GM21390 (cell line): ENCODE data around the gene RASAL1.
A peak's percentile ranks its signal among the peaks of the same experiment; 100 is the strongest.

ENCODE experiments used
- ATAC-seq: cut with Tn5 transposase; IDR thresholded peaks from one replicate; pipeline ENCODE4 v1.9.1; 2021; ENCODE audit not compliant: unreplicated experiment

The RASAL1 gene

DNA sequence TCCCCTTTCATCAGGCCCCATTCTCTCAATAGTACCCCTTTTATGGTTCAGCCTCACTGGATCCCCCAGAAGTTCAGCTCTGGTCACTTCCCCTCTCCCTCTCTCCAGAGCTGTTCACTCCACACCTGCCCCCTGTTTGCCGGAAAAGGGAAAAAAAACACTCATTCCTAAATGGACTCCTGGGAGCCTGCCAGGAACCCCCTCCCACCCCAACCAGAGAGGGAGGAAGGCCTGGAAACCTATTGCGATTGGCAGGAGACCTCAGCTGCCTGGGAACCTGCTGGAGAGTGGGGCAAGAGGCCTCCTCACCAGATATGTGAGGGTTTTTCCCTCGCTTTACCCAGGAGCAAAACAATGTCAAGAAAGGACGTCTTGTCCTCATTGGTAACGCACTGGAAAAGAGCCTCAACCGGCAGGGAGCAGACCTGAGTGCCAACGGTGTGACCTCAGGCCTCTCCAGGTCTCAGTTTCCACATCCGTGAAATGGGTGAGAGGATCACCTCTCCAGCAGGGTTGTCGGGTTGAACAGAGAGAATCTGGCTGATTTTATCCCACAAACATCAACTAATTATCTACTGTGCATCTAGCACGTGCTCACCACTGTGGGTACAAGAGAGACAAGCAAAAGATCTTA lies 74.4 kb downstream of the RASAL1 start:
- no peak for ATAC-seq

DNA sequence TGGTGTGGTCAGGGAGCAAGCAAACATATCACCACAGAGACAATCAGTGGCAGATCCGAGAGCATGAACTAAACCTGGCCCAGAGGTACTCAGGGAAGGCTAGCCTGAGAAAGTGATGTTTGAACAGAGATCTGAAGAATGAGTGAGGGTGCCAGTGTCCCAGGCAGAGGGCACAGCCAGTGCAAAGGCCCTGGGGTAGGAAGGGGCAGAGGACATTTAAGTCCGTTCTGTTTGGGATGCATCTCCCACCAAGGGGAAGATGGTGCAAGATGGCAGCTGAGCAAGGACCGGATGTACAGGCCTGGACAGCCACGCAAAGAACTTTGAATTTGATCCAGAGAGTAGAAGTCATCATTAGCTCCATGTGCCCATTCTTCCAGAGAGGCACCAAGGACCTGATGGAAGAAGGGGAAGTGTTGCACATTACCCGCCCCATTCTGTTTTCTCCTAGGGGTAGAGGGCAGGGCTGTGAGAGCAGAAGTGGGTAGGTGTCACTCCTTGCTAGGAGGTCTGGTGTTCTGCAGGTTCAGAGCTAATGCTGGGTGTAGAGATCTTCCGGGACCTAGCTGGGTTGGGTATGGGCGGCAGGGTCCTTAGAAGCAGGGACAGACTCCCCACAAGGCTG lies 75.1 kb downstream of the RASAL1 start:
- no peak for ATAC-seq

DNA sequence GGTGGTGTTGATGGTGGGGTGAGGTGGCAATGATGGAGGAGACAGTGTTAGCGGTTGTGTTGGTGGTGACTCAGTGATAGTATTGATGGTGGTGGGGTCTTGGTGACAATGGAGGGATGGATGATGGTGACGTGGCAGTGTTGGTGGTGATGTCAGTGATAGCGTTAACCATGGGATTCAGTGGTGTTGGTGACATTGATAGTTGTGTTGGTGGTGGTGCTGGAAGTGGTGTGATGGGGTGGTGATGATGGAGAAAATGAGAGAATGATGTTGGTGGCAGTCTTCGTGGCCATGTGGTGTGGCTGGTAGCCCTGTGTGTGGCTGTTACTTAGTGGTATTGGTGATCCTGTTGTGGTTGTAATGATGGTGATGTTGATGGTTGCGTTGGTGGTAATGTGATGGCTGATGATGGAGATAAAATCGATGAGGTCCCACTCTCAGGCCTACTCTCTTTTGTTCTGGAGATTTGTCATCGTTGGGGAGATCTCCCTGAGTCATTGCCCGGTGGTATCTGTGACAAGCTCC lies 76.4 kb downstream of the RASAL1 start:
- no peak for ATAC-seq

DNA sequence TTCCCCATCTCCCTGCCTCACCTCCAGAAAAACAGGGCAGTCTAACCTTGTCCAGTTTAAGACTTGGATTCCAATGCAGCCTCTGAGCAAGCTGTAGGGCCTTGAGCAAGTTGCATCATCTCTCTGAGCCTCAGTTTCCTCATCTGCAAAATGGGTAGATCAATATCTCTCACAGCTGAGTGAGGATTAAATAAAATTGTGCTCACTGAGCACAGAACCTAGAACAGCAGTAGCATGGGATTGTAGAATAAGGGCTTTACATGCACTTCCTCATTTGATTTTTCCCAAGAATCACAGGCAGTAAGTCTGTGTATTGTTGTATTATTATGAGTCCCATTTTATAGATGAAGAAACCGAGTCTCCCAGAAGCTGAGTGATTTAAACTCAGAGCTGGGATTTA lies 77.0 kb downstream of the RASAL1 start:
- no peak for ATAC-seq

DNA sequence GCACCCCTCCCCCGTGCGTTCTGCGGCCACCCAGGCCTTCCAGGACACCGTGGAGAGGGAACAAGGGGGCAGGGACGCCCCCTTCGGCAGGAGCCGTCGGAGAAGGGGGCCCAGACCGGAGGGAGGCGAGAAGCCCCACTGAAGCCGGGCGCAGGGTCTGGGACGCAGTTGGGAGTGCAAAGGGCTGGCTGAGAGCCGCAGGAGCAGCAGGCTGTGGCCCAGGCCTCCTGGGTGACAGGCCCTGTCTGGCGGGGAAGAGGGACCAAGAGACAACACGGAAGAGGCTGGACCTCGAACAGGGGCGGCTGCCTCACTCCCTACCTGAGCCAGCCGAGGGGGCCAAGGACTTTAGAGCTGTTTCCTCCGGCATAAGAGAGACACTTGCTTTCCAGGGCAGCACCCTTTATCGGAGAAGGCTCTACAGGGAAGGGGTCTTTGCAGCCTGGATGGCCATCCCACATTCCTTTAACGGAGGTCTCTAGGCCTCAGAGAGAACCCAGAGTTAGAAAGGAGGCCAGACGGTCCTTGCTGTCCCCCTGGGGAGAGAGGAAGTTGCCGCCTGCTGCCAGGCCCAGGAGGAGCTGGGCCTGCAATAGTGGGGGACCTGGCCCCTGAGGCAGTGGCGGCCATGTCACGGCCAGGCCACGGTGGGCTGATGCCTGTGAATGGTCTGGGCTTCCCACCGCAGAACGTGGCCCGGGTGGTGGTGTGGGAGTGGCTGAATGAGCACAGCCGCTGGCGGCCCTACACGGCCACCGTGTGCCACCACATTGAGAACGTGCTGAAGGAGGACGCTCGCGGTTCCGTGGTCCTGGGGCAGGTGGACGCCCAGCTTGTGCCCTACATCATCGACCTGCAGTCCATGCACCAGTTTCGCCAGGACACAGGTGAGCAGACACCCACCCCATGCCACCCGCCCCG lies 77.7 kb downstream of the RASAL1 start:
- ATAC-seq = no peak

DNA sequence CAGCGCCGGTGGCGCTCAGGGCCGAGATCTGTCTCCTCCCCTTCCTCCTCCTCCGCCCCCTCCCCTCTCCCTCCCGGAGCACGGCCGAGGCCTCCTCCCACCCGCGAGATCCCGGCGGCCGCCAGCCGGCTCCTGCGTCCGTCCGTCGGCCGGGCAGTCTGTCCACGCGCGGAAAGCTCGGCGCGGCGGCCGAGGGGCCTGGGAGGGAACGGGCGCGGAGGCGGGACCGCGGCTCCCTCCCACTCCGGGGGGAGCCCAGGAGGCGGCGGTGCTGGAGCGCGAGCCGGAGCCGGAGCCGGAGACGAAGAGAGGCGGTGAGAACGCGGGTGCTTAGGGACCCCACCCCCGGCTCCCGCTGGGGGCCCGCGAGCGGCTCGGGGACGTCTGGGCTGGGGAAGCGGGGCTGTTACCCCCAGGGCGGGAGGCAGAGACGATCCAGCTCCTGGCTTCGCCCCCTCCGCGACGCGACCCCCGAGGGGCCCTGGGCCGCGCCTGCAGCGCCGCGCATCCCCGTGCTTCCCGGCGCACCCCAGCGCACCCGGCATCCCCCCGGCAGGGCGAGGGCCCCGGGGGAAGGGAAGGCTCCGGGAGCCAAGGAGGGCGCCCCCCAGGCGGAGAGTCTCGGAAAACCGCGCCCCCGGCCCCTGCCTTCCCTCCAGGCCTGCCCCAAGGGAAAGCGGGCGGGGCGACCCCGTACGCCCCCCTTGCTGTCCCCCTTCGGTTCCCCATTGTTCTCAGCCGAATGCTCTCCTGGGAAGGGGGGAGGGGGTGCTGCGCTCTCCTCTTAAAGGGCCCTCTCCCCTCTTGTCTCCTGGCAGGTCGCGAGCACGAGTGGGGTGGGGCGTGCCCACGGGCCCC lies 78.7 kb downstream of the RASAL1 start, which contains the start of gene DTX1:
Gene DTX1, plus strand, starts transcription at position 100 of the 858 bp plus-strand sequence. CDS start 1,463 bp downstream, outside the sequence.
- ATAC-seq = no peak

DNA sequence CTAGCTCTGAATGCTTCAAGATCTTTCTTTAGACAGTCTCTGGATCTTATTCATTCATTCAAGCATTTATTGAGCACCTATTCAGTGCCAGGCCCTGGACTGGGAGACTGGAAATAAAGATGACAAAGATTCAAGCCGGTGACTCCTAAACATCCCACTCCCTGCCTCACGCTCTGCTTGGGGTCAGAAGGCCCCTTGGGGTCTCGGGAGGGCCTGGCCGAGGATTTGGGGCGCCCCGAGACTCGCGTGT lies 79.3 kb downstream of the RASAL1 start:
- ATAC-seq = no peak

DNA sequence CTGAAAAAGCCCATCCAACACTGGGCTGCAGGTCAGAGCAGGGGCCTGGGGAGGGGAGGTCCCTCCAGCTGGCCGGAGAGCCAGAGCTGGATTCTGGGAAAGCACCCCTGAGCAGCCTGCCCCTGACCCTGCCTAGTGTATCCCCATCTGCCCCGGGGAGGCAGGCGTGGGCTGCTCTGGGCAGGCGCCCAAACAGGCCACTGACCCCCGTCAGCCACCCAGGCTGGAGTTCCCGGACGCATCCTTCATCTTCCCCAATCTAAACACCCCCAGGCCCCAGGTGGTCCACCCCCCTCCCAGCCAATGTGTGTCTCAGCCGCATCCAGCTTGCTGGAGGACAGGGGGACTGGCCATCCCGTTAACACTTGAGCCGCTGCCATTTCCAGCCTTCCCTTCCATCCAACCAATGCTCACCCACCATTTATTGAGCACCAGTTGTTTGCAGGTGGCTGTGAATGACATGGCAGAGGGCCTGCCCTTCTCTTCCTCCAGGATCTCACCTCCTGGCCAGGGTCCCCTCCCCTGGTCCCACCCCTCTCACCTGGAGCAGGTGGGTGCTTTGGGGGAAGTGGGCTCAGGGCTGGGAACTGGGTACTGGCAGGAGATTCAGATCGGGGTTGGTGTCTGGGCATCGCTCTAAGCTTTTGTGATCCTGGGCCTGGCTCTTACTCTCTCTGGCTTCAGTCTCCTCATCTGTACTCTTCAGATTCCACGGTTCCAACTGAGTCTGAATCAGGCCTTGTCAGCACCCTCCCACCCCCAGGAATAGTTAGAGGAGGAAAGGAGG lies 79.8 kb downstream of the RASAL1 start:
- no peak for ATAC-seq

DNA sequence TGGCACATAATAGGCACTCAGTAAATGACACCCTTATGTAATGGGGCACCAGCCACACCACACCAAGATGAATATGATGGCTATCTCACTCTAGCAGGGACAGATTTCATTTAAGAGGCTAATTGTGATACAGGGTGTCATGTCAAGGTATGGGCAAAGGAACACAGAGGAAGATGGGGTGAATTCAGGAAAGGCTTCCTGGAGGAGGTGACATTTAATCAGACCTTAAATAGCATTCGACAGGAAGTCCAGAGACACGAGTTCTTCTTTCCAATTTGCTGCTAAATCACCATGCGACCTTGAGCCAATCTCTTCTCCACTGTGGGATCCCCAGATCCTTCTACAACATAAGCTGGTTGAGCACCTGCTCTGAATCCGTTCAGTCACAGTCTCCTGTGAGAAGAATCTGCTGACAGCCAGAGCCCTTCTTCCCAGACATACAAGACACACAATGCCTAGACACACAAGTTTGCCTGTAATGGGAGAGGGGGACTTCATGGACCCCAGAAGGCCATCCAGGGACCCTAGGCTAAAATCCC lies 80.5 kb downstream of the RASAL1 start:
- ATAC-seq = no peak

DNA sequence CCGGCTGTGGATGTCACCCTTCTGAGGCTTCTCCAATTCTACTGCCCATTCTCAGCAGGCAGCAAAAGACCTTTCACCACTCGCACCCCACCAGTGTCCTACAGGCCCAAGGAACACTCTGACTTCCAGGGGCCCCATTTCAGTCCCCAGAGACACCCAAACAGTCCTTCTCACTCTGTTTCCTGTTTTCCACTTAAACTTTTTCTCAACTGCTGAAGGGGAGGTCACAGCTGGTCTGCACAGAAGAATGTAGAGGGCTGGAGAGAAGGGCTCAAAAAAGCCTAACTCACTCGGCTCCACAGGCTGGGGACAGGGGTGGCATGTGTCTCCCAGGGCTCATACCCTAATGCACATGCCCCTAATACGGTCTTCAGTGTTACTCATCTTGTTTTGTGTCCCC lies 83.2 kb downstream of the RASAL1 start:
- no peak for ATAC-seq

DNA sequence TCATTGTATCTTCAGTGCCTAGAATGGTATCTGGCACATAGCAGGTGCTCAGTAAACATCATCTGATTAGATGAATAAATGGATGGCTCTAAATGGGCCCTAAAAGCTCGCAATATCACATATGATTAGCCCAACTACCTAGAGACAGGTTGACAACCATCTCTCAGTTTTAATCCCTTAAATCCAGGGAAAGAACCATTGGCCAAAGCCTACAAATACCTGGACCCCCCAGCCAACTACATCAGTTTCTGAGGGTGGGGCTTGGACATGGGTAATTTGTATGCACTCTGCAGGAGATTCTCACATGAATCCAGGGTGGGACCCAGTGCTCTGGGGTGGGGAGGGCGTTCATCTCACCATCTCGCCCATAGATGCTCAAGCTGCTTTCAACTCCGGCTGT lies 83.8 kb downstream of the RASAL1 start:
- ATAC-seq = no peak

DNA sequence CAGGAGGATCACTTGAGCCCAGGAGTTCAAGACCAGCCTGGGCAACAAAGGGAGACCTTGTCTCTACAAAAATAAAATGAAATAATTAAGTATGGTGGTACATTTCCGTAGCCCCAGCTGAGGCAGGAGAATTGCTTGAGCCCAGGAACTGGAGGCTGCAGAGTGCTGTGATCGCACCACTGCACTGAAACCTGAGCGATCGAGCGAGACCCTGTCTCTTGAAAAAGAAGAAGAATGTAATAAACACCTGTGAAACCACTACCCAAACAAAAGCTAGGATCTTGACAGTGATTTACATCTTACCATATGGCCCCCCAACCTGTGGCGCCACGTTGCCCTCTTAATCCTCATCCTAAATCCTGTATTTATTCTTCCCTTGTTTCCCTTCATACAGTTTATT lies 84.8 kb downstream of the RASAL1 start:
- peak; percentile 60 for ATAC-seq

DNA sequence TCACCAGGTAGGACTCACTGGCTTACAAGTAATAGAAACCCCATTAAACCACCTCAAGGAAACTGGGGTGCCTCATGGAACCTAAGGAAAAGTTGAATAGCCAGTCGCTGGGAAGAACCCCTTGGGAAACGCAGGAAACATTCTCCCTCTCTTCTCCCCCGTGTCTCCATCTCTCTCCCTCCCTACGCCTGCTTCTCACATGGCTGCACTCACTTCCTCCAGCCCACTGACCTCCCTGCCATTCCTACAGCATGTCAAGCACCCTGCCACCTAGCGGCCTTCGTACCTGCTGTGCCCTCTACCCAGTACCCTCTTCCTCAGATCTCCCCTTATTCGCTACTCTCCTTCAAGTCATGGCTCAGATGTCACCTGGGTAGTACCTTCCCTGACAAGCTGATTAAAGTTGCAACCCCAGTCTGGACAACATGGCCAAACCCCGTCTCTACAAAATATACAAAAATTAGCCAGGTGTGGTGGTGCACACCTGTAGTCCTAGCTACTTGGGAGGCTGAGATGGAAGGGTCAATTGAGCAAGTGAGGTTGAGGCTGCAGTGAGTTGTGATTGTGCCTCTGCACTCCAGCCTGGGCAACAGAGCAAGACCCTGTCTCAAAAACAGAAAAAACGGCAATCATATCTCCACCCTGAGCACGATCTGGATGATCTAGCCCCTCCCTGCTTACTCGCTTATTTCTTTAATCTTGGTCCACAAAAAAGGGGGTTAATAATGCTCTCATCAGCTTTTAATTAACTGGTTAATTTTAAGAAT lies 85.4 kb downstream of the RASAL1 start:
- no peak for ATAC-seq
